ENCODE results near the gene SLAIN1.

GRCh38 chr13:77789376-77789775, 91.9 kb downstream of the SLAIN1 start:
- TF ChIP-seq, protein P1, sequence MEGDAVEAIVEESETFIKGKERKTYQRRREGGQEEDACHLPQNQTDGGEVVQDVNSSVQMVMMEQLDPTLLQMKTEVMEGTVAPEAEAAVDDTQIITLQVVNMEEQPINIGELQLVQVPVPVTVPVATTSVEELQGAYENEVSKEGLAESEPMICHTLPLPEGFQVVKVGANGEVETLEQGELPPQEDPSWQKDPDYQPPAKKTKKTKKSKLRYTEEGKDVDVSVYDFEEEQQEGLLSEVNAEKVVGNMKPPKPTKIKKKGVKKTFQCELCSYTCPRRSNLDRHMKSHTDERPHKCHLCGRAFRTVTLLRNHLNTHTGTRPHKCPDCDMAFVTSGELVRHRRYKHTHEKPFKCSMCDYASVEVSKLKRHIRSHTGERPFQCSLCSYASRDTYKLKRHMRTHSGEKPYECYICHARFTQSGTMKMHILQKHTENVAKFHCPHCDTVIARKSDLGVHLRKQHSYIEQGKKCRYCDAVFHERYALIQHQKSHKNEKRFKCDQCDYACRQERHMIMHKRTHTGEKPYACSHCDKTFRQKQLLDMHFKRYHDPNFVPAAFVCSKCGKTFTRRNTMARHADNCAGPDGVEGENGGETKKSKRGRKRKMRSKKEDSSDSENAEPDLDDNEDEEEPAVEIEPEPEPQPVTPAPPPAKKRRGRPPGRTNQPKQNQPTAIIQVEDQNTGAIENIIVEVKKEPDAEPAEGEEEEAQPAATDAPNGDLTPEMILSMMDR (IDR thresholded peaks at IDR 0.05): no peak
- TF ChIP-seq POLR2A (IDR thresholded peaks at IDR 0.05) (no peak), POLR2AphosphoS5 (IDR thresholded peaks at IDR 0.05) (no peak)

Data from suprapubic skin (tissue), 4 donors.